HepG2 (cell line): Measurements from ENCODE around the gene RPH3AL. TPM values are rescaled to one million over a fixed set of nuclear protein-coding genes. Genes with fewer than 3 reads are reported as not detected.

Experiments
- ATF4 ChIP-seq, 2 experiments: fragments of 450-650 bp in 1 of 2; sonication (generic) in 1 of 2; formaldehyde crosslinking; IDR thresholded peaks; 2 replicates each; pipeline versions ENCODE4 v1.5.0 to v1.8.0; 2020 to 2022; ENCODE audit warnings: mild to moderate bottlenecking in 1 of 2, missing genetic modification reagents in 1 of 2
- DBP ChIP-seq: sonication (generic); formaldehyde crosslinking; IDR thresholded peaks from 2 replicates; pipeline ENCODE4 v1.4.0; 2020; ENCODE audit warnings: missing genetic modification reagents; ENCODE audit errors: not compliant biosample characterization
- ETV5 ChIP-seq: IDR thresholded peaks from 2 replicates; pipeline ENCODE4 v1.6.1; 2018; ENCODE audit warnings: missing biosample characterization, missing genetic modification reagents, inconsistent platforms, borderline replicate concordance
- FOXP4 ChIP-seq: sonication (generic); formaldehyde crosslinking; IDR thresholded peaks from 2 replicates; pipeline ENCODE4 v1.4.0; 2020; ENCODE audit warnings: missing genetic modification reagents
- GFI1 ChIP-seq: sonication (generic); formaldehyde crosslinking; IDR thresholded peaks from 2 replicates; pipeline ENCODE4 v1.5.0; 2020; ENCODE audit warnings: missing genetic modification reagents, mild to moderate bottlenecking, borderline replicate concordance
- MATR3 ChIP-seq: sonication (generic); formaldehyde crosslinking; IDR thresholded peaks from 2 replicates; pipeline ENCODE4 v1.4.0; 2020; ENCODE audit warnings: missing genetic modification reagents
- NFAT5 ChIP-seq: sonication (generic); formaldehyde crosslinking; IDR thresholded peaks from 2 replicates; pipeline ENCODE4 v1.4.0; 2020; ENCODE audit warnings: missing genetic modification reagents
- POGZ ChIP-seq: sonication (generic); formaldehyde crosslinking; IDR thresholded peaks from 2 replicates; pipeline ENCODE4 v1.4.0; 2020; ENCODE audit warnings: mild to moderate bottlenecking, missing genetic modification reagents
- POLR2AphosphoS2 ChIP-seq: IDR thresholded peaks from 2 replicates; pipeline ENCODE4 v1.6.1; 2011; ENCODE audit warnings: low read depth, low read length, improper control_type of control experiment
- RNF219 ChIP-seq: sonication (generic); formaldehyde crosslinking; IDR thresholded peaks from 2 replicates; pipeline ENCODE4 v1.5.0; 2020; ENCODE audit warnings: mild to moderate bottlenecking, missing genetic modification reagents
- SPEN ChIP-seq: sonication (generic); formaldehyde crosslinking; IDR thresholded peaks from 2 replicates; pipeline ENCODE4 v1.5.1; 2020; ENCODE audit warnings: low read depth, mild to moderate bottlenecking, missing genetic modification reagents
- TBX3 ChIP-seq: fragments of 450-650 bp; IDR thresholded peaks from 2 replicates; pipeline ENCODE4 v1.6.1; 2017; ENCODE audit warnings: antibody characterized with exemption, mild to moderate bottlenecking, inconsistent platforms, borderline replicate concordance
- ZBTB3 ChIP-seq: sonication (generic); formaldehyde crosslinking; IDR thresholded peaks from 2 replicates; pipeline ENCODE4 v1.4.0; 2020; ENCODE audit warnings: low read depth, mild to moderate bottlenecking, moderate library complexity, missing genetic modification reagents, borderline replicate concordance
- ZNF20 ChIP-seq: sonication (generic); formaldehyde crosslinking; IDR thresholded peaks from 2 replicates; pipeline ENCODE4 v1.4.0; 2020; ENCODE audit warnings: mild to moderate bottlenecking, moderate library complexity, missing genetic modification reagents
- ZNF558 ChIP-seq: sonication (generic); formaldehyde crosslinking; IDR thresholded peaks from 2 replicates; pipeline ENCODE4 v1.9.0; 2022; ENCODE audit warnings: mild to moderate bottlenecking, missing genetic modification reagents, borderline replicate concordance
- ZNF563 ChIP-seq: sonication (generic); formaldehyde crosslinking; IDR thresholded peaks from 2 replicates; pipeline ENCODE4 v1.8.0; 2022; ENCODE audit warnings: mild to moderate bottlenecking, moderate library complexity, missing genetic modification reagents
- ZNF629 ChIP-seq: sonication (generic); formaldehyde crosslinking; conservative IDR thresholded peaks from 2 replicates; pipeline ENCODE4 v1.5.0; 2020; ENCODE audit warnings: missing genetic modification reagents
- ZNF720 ChIP-seq: sonication (generic); formaldehyde crosslinking; IDR thresholded peaks from 2 replicates; pipeline ENCODE4 v1.4.0; 2020; ENCODE audit warnings: missing genetic modification reagents
- ZNF747 ChIP-seq: sonication (generic); formaldehyde crosslinking; IDR thresholded peaks from 2 replicates; pipeline ENCODE4 v1.8.1; 2023; ENCODE audit warnings: missing genetic modification reagents, mild to moderate bottlenecking, borderline replicate concordance
- polyA plus RNA-seq, 8 experiments: library from polyadenylated mRNA; depleted of rRNA in 3 of 8; stranded (reverse) in 7 of 8; unstranded in 1 of 8; fragments of >200 nt; fragmentation: Illumina TruSeq in 4 of 8; extraction: Trizol in 4 of 8; gene quantifications; 2 replicates each; pipeline versions ENCODE4 v1.2.1 to v1.2.3, GENCODE V29; 2011 to 2016; ENCODE audit warnings: low read depth in 4 of 8, missing spikeins in 1 of 8, mixed read lengths in 1 of 8; ENCODE audit not compliant: insufficient read depth in 1 of 8
- total RNA-seq, 5 experiments: library from RNA; depleted of rRNA; stranded (reverse); fragments of >200 nt; fragmentation: Illumina TruSeq; extraction: Trizol; gene quantifications; 2 replicates each; pipeline ENCODE4 v1.2.3, GENCODE V29; 2016; ENCODE audit warnings: low read depth in 1 of 5

The RPH3AL gene
- total and polyA plus RNA-seq, 2 of the 13 experiments (the other 11 are each of a cell fraction or from before 2014, with no cell fraction given), result 7.8 to 16.4 TPM

- no peak for TF ChIP-seq NFAT5 (CRISPR knock-in tag)
- TF ChIP-seq DBP, result no peak
- TF ChIP-seq ZNF563, result no peak
- TF ChIP-seq ATF4 (CRISPR knock-in tag; IDR thresholded peaks at IDR 0.05), result no peak
- TF ChIP-seq POLR2AphosphoS2, result no peak
- TF ChIP-seq ZBTB3 (CRISPR knock-in tag), result no peak
- TF ChIP-seq ZNF20 (CRISPR knock-in tag), result no peak
- no peak for TF ChIP-seq ZNF558 (CRISPR knock-in tag)
- 0 out of 2 replicates have a peak, but pooled peaks have one; percentile 22 for TF ChIP-seq TBX3
- no peak for TF ChIP-seq MATR3 (CRISPR knock-in tag)
- TF ChIP-seq SPEN (CRISPR knock-in tag), result peak; percentile 74; the same call in 1 of the 2 replicates
- TF ChIP-seq RNF219, result no peak
- TF ChIP-seq ZNF629 (CRISPR knock-in tag), result peak; percentile 38; the same call in 1 of the 2 replicates
- peak; percentile 76 for TF ChIP-seq POGZ (CRISPR knock-in tag)
- no peak for TF ChIP-seq FOXP4 (CRISPR knock-in tag)
- TF ChIP-seq ZNF747 (CRISPR knock-in tag), result no peak
- no peak for TF ChIP-seq ZNF720 (CRISPR knock-in tag)
- TF ChIP-seq GFI1 (CRISPR knock-in tag), result no peak
- no peak for TF ChIP-seq ETV5
Observed at GRCh38 chr17:233473-233941, 119.1 kb downstream of the RPH3AL start (continued).
